Stimulated activated CD8-positive, alpha-beta memory T cell treated with anti-CD3 and anti-CD28 coated beads, Interleukin-7, amount 100 ng/mL, for 48 hours (primary cell): ENCODE measurements around the gene GRIK4.

Experiments used
- DNase-seq, 2 donors: peaks; one replicate each; pipeline ENCODE4 v3.0.0-alpha.2; 2020; ENCODE audit warnings: low read depth in 1 of 2; ENCODE audit errors: extremely low read depth in 1 of 2

Gene GRIK4

GRCh38 chr11:120509346-120510053 lies 2.0 kb upstream of the GRIK4 start:
- no peak for DNase-seq

- no peak for DNase-seq
These were observed 987 bp upstream of the GRIK4 start for GRCh38 chr11:120510406-120511115.

- DNase-seq: no peak
These were observed 531 bp downstream of the GRIK4 start for GRCh38 chr11:120511820-120512738.

GRCh38 chr11:120512739-120513435 lies 1.3 kb downstream of the GRIK4 start:
- no peak for DNase-seq

DNA sequence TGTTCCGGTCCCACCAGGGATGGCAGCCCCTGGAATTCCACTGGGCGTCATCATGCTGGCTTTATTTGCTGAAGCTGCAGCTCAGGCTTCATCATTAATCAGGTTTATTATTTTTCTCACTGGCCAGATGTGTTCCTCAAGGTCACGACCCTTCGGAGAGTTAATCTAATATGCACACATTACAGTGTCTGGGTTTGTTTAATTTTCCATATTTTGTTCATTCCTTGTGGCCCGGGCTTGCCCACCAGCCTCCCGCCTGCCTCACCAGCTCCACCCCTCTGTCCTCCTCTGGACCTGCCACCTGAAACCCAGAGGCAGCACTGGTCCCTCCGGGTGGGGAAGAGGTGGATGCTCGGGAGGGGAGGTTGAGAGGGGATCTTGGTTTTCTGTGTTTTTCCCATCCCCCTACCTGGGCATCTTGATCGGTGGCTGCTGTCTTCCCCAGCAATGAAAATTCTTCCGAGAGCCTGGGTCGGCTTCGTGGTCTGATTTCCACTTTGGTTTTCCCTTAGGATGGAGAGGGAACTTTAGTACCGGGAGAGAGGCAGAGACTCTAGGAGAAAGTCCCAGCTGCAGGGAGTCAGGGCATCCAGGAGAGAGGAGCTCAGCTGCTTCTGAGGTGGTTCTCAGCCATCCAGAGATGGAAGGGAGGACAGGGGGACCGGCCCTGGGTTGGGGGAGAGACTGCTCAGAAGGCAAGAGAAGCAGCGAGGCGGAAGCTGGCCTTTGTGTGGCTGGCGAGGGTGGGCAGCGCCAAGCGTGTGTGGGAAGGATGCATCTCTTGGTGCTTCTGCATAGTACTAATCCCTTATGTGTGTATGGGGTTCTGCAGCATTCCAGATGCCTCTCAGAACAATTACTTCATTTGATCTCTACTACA lies 2.1 kb downstream of the GRIK4 start:
- DNase-seq: no peak

DNA sequence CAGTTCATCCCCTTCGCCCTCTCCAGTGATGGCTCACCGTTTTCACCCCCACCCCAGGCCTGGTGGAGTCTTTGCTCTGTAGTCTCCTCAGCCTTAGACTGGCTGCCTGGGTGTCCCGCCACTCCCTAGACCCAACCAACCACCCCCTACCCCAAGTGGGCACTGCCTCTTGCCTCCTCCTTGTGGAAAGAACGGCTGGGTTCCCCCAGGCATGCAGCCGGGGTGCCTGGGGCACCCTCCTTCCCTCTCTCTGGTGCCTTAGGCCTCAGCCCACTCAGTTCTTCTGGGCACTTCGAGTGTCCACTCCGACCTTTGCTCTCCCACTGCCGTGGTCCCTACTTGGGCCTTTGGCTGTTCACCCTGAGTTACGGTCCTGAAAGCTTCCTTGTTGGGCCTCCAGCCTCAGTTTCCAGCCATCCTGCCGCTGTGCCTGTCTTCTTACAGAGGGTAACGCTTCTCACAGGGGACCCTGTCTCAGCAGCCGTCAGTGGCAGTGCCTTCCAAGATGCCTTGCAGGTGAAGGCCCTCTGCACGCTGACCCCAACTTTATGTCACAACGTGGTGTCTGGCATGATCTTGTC lies 3.1 kb downstream of the GRIK4 start:
- DNase-seq: no peak

DNA sequence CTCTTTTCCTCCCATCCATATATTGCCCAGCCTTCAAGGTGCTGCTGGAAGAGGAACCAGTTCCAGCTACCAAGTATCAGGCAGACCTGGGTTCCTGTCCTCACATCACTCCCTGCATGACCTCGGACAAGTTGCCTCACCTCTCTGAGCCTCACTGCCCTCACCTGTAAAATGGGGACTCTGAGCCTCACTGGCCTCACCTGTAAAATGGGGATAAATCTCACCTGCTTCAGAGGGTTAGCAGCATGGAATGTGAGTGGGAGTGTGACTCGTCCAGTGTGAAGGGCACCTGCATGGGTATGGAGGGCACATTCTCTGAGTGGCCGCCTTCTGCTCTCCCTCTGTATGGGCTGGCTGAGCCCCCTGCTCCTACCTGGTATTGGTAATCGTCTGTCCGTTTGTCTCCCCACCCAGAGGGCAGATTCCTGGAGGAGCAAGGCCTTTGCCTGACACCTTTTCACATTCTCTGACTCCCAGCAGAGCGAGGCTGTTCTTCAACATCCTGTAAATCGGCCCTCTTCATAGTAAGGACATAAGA lies 3.7 kb downstream of the GRIK4 start:
- no peak for DNase-seq

DNA sequence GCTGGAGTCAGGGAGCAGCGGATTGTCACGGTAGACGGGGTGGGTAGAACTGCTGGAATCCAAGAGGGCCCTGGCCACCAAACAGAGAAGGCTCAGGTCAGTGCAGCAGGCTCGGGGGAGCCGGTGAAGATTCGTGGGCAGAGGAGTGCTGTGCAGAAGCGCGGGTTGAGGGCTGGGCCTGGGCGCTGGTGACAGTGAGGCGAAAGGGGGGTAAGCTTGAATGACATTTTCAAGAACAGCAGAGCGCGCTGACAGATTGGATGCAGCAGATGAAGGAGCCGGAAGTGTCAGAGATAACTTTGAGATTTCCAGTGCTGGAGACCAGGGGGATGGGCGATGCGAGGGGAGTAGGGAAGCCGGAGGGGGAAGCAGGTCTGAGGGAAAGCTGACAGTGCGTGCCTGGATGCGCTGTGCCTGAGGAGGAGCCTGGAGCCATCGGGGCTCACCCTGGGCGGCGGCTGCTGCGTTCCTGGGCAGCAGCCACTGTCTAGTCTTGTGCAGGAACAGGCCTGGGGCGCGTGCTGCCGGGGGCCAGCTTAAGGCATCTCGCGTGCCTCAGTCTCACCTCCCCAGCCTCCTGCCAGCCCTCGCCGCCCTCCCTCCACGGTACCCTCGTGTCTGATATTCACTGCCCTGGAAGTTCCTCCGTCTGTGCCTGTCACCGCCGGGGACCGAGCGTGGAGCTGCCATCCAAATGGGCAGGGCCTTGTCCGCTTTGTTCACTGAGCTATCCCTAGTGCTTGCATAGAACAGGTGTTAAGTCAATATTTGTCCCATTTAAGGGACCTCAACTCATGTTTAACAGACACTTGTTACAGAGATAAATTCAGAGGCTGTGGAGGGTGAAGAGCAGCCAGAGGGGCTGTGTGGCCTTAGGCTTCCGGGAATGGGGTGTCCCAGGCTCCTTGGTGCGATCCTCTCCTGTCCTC lies 5.2 kb downstream of the GRIK4 start:
- DNase-seq: no peak

DNA sequence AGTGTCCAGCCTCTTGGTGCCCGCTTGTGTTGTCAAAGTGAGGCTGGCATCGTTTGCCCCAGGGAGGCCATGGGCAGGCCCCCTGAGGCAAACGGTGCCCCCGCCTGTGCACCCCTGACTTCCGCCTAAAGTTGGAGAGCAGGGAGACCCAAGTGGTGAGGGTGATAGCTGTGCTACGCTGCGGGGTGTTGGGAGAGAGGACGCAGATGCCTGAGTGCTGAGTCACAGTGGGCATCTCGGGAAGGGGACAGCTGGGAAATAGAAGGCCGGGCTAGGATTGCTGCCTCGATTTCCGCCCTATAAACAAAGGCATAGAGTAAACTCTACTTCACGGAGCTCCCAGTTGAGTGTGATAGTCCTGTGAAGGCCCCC lies 5.8 kb downstream of the GRIK4 start:
- DNase-seq: no peak

DNA sequence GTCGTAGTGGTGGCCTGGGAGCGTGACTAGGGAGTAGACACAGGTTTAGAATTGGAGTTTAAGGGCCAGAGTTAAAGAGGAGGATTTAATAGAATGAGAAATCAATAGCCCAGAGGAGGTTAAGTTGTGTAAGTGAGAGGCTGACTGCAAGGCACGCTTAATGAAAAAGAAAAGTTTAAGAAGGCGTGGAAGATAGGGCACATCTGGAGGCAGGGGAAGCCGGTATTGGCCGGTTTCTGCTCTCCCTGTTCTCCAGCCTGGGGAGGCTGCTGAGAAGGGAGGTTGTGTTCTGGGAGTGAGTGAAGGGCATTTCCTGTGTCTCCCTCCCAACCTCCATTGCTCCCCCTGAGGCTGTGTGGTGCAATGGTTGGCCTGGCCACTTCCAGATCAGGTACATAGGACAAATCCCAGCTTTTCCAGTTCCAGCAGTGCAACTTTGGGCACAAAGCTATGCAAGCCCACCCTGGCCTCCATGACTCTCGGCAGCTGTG lies 6.3 kb downstream of the GRIK4 start:
- DNase-seq: no peak

GRCh38 chr11:120518356-120518755 lies 6.8 kb downstream of the GRIK4 start:
- DNase-seq: no peak

GRCh38 chr11:120519474-120519873 lies 7.9 kb downstream of the GRIK4 start:
- no peak for DNase-seq

GRCh38 chr11:120520091-120520822 lies 8.7 kb downstream of the GRIK4 start:
- no peak for DNase-seq

DNA sequence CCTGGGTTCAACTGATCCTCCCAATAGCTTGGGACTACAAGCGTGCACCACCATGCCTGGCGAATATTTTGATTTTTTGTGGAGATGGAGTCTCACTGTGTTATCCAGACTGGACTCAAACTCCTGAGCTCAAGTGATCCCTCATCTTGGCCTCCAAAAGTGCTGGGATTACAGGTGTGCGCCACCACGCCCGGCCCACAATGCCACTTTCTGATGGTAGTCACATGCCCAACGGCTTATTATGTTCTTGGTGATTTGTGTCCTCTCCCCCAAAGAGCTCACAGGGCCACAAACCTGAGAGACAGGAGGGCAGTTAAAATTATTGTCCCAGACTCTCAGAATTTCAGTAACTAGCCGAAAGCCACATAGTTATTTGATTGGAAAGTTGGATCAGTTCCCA lies 9.6 kb downstream of the GRIK4 start:
- DNase-seq: no peak

DNA sequence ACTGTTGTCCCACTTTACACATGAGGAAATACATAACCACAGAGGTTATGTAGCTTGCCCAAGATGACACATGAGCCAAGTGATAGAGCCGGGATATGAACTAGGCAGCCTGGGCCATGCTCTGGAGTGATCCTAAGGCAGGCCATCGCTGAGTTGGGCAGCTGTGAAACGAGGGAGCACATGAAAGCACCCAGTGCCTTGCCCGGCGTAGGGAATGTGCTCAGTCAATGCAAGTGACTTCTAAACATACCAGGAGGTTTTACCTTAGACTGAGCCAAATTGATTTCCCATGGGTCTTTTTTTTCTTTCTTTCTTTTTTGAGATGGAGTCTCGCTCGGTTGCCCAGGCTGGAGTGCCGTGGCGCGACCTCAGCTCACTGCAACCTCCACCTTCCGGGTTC lies 10.5 kb downstream of the GRIK4 start:
- no peak for DNase-seq

GRCh38 chr11:120522736-120523135 lies 11.2 kb downstream of the GRIK4 start:
- DNase-seq: no peak

DNA sequence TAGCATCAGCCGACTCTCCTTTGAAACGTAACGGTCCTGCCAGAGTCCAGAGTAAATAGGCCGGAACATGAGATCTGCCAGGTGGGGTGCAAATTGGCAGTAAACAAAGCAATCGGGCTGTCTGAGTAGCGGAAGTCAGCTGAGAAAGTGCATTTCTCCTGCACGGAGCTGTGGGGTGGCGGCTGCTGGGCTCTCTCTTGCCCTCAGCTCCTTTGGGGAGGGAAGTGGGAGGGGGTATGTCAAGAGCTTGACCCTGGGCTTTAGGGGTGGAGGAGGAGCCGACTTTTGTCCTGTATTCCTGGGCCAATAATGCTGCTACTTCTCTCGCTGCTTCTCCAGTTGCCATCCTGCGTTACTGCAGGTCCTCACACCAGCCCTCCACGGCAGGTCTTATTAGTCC lies 11.6 kb downstream of the GRIK4 start:
- DNase-seq: no peak
